Central memory CD8-positive, alpha-beta T cell (primary cell): Measurements from ENCODE around the gene PURA.

ENCODE experiments used
- ATAC-seq: fragments of 150-1000 bp; cut with Tn5 transposase; replicated peaks from 2 replicates; pipeline ENCODE4 v1.10.0; 2022; ENCODE audit warnings: mild to moderate bottlenecking, moderate FRiP score, moderate number of reproducible peaks; ENCODE audit not compliant: poor library complexity, severe bottlenecking; ENCODE audit errors: extremely low read depth
- DNase-seq, 2 donors: peaks; one replicate each; pipeline ENCODE4 v3.0.0; 2021; ENCODE audit warnings: low spot score in 2 of 2
- H3K27ac Mint-ChIP-seq: one replicate; pipeline ENCODE4 v1.8.0; 2022; ENCODE audit warnings: low read depth, mild to moderate bottlenecking, moderate library complexity, mixed read lengths
- H3K27me3 Mint-ChIP-seq: one replicate; pipeline ENCODE4 v1.8.0; 2022; ENCODE audit warnings: mixed read lengths
- H3K36me3 Mint-ChIP-seq: one replicate; pipeline ENCODE4 v1.8.0; 2022; ENCODE audit warnings: mild to moderate bottlenecking, moderate library complexity, mixed read lengths; ENCODE audit not compliant: insufficient read depth
- H3K4me1 Mint-ChIP-seq: one replicate; pipeline ENCODE4 v1.8.0; 2022; ENCODE audit warnings: mixed read lengths
- H3K4me3 Mint-ChIP-seq: one replicate; pipeline ENCODE4 v1.8.0; 2022; ENCODE audit warnings: mild to moderate bottlenecking, moderate library complexity, mixed read lengths
- H3K9me3 Mint-ChIP-seq: one replicate; pipeline ENCODE4 v1.8.0; 2022; ENCODE audit warnings: mixed read lengths

PURA gene

GRCh38 chr5:140103154-140103553, 10.8 kb upstream of the PURA start:
- peaks cover 7% of the 10 kb centered on the region for H3K4me1 Mint-ChIP-seq
- ATAC-seq, result no peak
- H3K27ac Mint-ChIP-seq, result no peak overlapping the region
- H3K9me3 Mint-ChIP-seq, result no peaks in the 10 kb centered on the region
- no peak for DNase-seq
- no peak overlapping the region for H3K4me3 Mint-ChIP-seq
- no peaks in the 10 kb centered on the region for H3K27me3 Mint-ChIP-seq
- peaks cover 8% of the 10 kb centered on the region for H3K36me3 Mint-ChIP-seq

- peaks cover 13% of the 10 kb centered on the region for H3K36me3 Mint-ChIP-seq
- no peaks in the 10 kb centered on the region for H3K27me3 Mint-ChIP-seq
- DNase-seq (no peak), ATAC-seq (no peak)
- H3K27ac Mint-ChIP-seq, result no peak overlapping the region
- peaks cover 16% of the 10 kb centered on the region for H3K4me1 Mint-ChIP-seq
- H3K4me3 Mint-ChIP-seq, result no peak overlapping the region
- no peaks in the 10 kb centered on the region for H3K9me3 Mint-ChIP-seq
Measured at GRCh38 chr5:140104100-140104499, 9.8 kb upstream of the PURA start.

DNA sequence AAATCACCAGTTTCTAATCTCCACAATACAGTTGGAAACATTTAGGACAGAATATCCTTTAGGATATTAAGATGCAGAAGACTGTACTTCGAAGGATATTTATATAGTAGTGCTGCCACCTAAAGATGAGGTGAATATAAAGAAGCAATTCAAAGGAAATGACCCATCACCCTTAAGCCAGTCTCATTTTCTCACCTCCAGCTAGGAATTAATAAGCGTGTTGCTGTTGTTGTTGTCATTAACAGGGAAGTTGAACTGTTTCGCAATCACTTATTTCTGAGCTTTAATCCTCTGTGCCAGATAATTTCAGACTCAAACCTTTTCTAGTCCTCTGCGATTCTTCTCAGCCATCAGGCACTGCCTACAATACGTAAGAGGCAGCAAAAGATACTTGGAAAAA, 7.8 kb upstream of the PURA start:
- Mint-ChIP-seq H3K4me1 (peaks cover 23% of the 10 kb centered on the region), H3K27ac (no peak overlapping the region), H3K4me3 (peak overlapping the region; percentile 99), H3K27me3 (no peaks in the 10 kb centered on the region), H3K9me3 (no peaks in the 10 kb centered on the region), H3K36me3 (peaks cover 13% of the 10 kb centered on the region)
- no peak for DNase-seq
- ATAC-seq, result no peak

DNA sequence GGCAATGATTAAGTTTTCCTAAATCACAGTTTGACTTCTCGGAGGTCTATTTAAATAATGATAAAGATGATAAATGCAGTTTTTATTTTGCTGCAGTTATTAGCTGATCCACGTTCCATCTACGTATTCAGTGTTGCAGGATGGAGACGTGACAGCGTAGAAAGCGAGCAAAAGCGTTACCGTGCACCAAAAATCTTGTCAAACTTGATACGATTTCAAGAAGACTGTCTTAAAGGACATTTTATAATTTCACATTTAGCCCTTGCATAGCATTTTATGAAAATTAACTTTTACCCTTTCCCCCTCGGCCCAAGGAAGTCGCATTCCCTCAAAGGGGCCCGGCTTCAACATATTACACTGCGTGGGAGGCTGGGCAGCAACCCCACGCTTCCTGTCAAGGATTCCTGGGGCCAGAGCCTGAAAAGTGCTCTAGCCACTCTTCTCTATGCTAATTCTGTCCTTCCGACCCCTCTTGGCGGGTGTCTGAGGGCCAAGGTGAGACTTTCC, 7.1 kb upstream of the PURA start:
- ATAC-seq, result no peak
- H3K27me3 Mint-ChIP-seq, result no peaks in the 10 kb centered on the region

GRCh38 chr5:140107312-140108092, 6.4 kb upstream of the PURA start:
- DNase-seq (peak; percentile 87 to 91), ATAC-seq (peak; percentile 88)
- Mint-ChIP-seq H3K27me3 (no peaks in the 10 kb centered on the region), H3K36me3 (peaks cover 13% of the 10 kb centered on the region), H3K9me3 (no peaks in the 10 kb centered on the region), H3K27ac (peak overlapping the region; percentile 96), H3K4me3 (peak overlapping the region; percentile 99), H3K4me1 (peaks cover 32% of the 10 kb centered on the region)

More for the DNA sequence above, 7.1 kb upstream of the PURA start:
- H3K36me3 Mint-ChIP-seq, result peaks cover 13% of the 10 kb centered on the region
- H3K4me1 Mint-ChIP-seq, result peaks cover 27% of the 10 kb centered on the region
- H3K27ac Mint-ChIP-seq, result peak overlapping the region; percentile 96
- no peaks in the 10 kb centered on the region for H3K9me3 Mint-ChIP-seq
- DNase-seq, result no peak
- H3K4me3 Mint-ChIP-seq, result peak overlapping the region; percentile 99

- peak overlapping the region; percentile 99 for H3K4me3 Mint-ChIP-seq
- ATAC-seq (no peak), DNase-seq (no peak)
- H3K27me3 Mint-ChIP-seq, result no peaks in the 10 kb centered on the region
- peak overlapping the region; percentile 96 for H3K27ac Mint-ChIP-seq
- no peaks in the 10 kb centered on the region for H3K9me3 Mint-ChIP-seq
- H3K4me1 Mint-ChIP-seq, result peaks cover 39% of the 10 kb centered on the region
- H3K36me3 Mint-ChIP-seq, result peaks cover 13% of the 10 kb centered on the region
Measured at GRCh38 chr5:140108093-140109017, 5.6 kb upstream of the PURA start.

- DNase-seq (no peak), ATAC-seq (no peak)
- Mint-ChIP-seq H3K4me3 (peak overlapping the region; percentile 99), H3K4me1 (peaks cover 40% of the 10 kb centered on the region), H3K27me3 (no peaks in the 10 kb centered on the region), H3K9me3 (no peaks in the 10 kb centered on the region), H3K36me3 (peaks cover 18% of the 10 kb centered on the region), H3K27ac (peak overlapping the region; percentile 96)
Measured at GRCh38 chr5:140109018-140109758, 4.7 kb upstream of the PURA start.

DNA sequence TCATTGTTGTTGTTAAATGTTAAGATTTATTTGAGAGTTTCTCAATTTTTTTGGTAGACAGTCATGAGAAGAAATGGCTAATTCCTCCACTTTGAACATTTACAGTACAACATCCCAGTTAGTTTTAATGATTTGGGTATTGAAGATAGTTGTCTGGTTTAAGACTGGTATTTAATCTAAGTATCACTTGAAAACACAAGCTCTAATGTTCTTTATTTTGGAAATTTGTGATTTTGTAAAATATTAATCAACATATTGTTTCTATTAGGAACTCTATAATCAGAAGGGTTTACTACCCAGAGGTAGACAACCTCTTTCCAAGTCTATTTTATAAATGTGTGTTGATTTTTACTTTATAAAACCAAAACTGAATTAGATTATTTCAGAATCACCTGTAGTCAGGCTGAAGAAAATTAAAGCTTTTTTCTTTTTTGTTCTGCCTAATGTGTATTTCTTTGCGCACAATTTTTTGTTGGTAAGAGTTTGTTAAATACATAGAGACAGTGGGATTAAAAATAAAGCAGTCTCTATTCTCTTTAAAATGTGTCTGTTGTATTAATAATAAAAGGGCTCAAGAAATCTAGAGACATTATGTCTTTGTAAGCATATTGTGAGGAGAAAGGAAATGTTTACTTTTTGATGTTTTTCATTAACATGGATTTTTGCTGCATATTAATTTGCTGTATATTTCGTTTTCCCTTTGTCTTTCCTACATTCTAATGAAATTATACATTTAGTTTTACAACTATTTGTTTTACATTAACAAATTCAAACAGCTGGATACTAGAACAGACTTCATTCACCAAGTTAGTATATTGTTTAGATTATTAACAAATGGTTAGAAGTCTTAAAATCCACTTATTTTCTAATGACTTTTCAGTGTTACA, 3.9 kb upstream of the PURA start:
- ATAC-seq, result no peak
- Mint-ChIP-seq H3K4me3 (no peak overlapping the region), H3K36me3 (peaks cover 21% of the 10 kb centered on the region), H3K4me1 (peaks cover 46% of the 10 kb centered on the region), H3K27ac (no peak overlapping the region), H3K27me3 (no peaks in the 10 kb centered on the region), H3K9me3 (no peaks in the 10 kb centered on the region)
- DNase-seq, result no peak

- DNase-seq (no peak), ATAC-seq (no peak)
- Mint-ChIP-seq H3K27me3 (no peaks in the 10 kb centered on the region), H3K4me1 (peaks cover 50% of the 10 kb centered on the region), H3K4me3 (no peak overlapping the region), H3K9me3 (no peaks in the 10 kb centered on the region), H3K27ac (peak overlapping the region; percentile 56), H3K36me3 (peaks cover 21% of the 10 kb centered on the region)
Measured at GRCh38 chr5:140110646-140110957, 3.3 kb upstream of the PURA start.

GRCh38 chr5:140111011-140111858, 2.7 kb upstream of the PURA start:
- peak overlapping the region; percentile 23 for H3K4me3 Mint-ChIP-seq
- H3K27ac Mint-ChIP-seq, result peak overlapping the region; percentile 56
- DNase-seq (no peak), ATAC-seq (no peak)
- H3K36me3 Mint-ChIP-seq, result peaks cover 21% of the 10 kb centered on the region
- H3K27me3 Mint-ChIP-seq, result no peaks in the 10 kb centered on the region
- H3K4me1 Mint-ChIP-seq, result peaks cover 57% of the 10 kb centered on the region
- no peaks in the 10 kb centered on the region for H3K9me3 Mint-ChIP-seq
